Measurements from ENCODE around the gene NAALADL2.

- TF ChIP-seq POLR2A (IDR thresholded peaks at IDR 0.05) (no peak), EP300 (IDR thresholded peaks at IDR 0.05) (no peak), CTCF (IDR thresholded peaks at IDR 0.05) (no peak)
These were observed 562.8 kb downstream of the NAALADL2 start for GRCh38 chr3:175421902-175422301.
